Measurements from ENCODE around the gene DVL3.

GRCh38 chr3:184173374-184173722 lies 18.2 kb downstream of the DVL3 start:
- no peak for TF ChIP-seq POLR2A (IDR thresholded peaks at IDR 0.05)
- no peak for TF ChIP-seq CTCF (IDR thresholded peaks at IDR 0.05 in 4 of 5, conservative IDR thresholded peaks at IDR 0.05 in 1 of 5)

All from gastrocnemius medialis (tissue), 4 donors.